Thyroid gland (tissue), 4 donors: ENCODE results near the gene B9D1. TPM values are rescaled to one million over a fixed set of nuclear protein-coding genes. Genes with fewer than 3 reads are reported as not detected.

Experiments used
- DNase-seq, 2 donors: peaks; one replicate each; pipeline ENCODE4 v3.0.0-alpha.2; 2019
- H3K27ac ChIP-seq, 3 donors: fragments of 200-600 bp; sonication (generic); 1 replicate in 2 of 3; 2 replicates in 1 of 3; pipeline ENCODE4 v1.5.1; 2016 to 2019; ENCODE audit warnings: mild to moderate bottlenecking in 1 of 3, moderate library complexity in 1 of 3
- H3K27me3 ChIP-seq: fragments of 200-600 bp; sonication (generic); one replicate; pipeline ENCODE4 v1.5.1; 2019
- H3K36me3 ChIP-seq, 2 donors: fragments of 200-600 bp; sonication (generic); one replicate each; pipeline ENCODE4 v1.5.1; 2016 to 2019
- H3K4me1 ChIP-seq, 2 donors: fragments of 200-600 bp; sonication (generic); one replicate each; pipeline ENCODE4 v1.5.1; 2017 to 2019
- H3K4me3 ChIP-seq, 3 donors: fragments of 200-600 bp; sonication (generic); replicated peaks in 1 of 3; 1 replicate in 2 of 3; 2 replicates in 1 of 3; pipeline ENCODE4 v1.5.1; 2016; ENCODE audit warnings: mild to moderate bottlenecking in 1 of 3
- H3K9me3 ChIP-seq: fragments of 200-600 bp; sonication (generic); one replicate; pipeline ENCODE4 v1.5.1; 2017
- POLR2A ChIP-seq, 2 donors: fragments of 450-650 bp; IDR thresholded peaks; one replicate each; pipeline ENCODE4 v1.6.1; 2017; ENCODE audit warnings: antibody characterized with exemption in 2 of 2, mild to moderate bottlenecking in 2 of 2, moderate library complexity in 1 of 2
- WGBS, 2 donors: methylation state at CpG; one replicate each; pipeline ENCODE4 v1.1.5; 2017; 5-methylcytosine and 5-hydroxymethylcytosine counted together
- intact Hi-C: fragments of 100-400 bp; cut with DNase I; formaldehyde crosslinking; loops from one replicate; pipeline ENCODE4 v1.15.1; 2023
- total RNA-seq, 4 donors: library from RNA; depleted of rRNA; stranded (reverse); fragments of >200 nt; gene quantifications; one replicate each; pipeline ENCODE4 v1.2.3, GENCODE V29; 2016
- TF ChIP-seq, protein P1 (sequence below), 6 experiments: fragments of 200-600 bp in 3 of 6; fragments of 450-650 bp in 3 of 6; sonication (generic) in 3 of 6; IDR thresholded peaks; one replicate each; pipeline ENCODE4 v1.5.1; 2016 to 2019; ENCODE audit warnings: antibody characterized with exemption in 6 of 6, mild to moderate bottlenecking in 2 of 6, inconsistent platforms in 1 of 6, moderate library complexity in 1 of 6

The B9D1 gene
- 100 to 1,000 TPM in 2 of 4 donors, 10 to 100 TPM in 2; 45.0 to 104 (median 90.3) TPM for total RNA-seq

- Histone ChIP-seq H3K4me1 (peaks cover 12 to 13% of the 10 kb centered on the region in 2 donors), H3K9me3 (no peaks in the 10 kb centered on the region), H3K4me3 (peak within 1 kb of the TSS; percentile 43 to 66 (median 63)), H3K36me3 (peaks cover 3 to 4% of the 10 kb centered on the region in 2 donors), H3K27me3 (no peaks in the 10 kb centered on the region), H3K27ac (peak within 1 kb of the TSS; percentile 75 to 93 (median 92))
- TF ChIP-seq, protein P1, sequence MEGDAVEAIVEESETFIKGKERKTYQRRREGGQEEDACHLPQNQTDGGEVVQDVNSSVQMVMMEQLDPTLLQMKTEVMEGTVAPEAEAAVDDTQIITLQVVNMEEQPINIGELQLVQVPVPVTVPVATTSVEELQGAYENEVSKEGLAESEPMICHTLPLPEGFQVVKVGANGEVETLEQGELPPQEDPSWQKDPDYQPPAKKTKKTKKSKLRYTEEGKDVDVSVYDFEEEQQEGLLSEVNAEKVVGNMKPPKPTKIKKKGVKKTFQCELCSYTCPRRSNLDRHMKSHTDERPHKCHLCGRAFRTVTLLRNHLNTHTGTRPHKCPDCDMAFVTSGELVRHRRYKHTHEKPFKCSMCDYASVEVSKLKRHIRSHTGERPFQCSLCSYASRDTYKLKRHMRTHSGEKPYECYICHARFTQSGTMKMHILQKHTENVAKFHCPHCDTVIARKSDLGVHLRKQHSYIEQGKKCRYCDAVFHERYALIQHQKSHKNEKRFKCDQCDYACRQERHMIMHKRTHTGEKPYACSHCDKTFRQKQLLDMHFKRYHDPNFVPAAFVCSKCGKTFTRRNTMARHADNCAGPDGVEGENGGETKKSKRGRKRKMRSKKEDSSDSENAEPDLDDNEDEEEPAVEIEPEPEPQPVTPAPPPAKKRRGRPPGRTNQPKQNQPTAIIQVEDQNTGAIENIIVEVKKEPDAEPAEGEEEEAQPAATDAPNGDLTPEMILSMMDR (IDR thresholded peaks at IDR 0.05), result peak in 5 of 6 experiments; percentile 98 to 100 (median 99)
- TF ChIP-seq POLR2A (IDR thresholded peaks at IDR 0.05), result peak in 1 of 2 donors; percentile 70
- intact Hi-C loops, result loop anchor here (5.0 to 10.0 kb wide), 2 partner anchors 85 to 402 kb away; no protein-coding TSS in a partner anchor
- WGBS, 2 donors, result 0% methylated on average over 3 to 5 of the region's 83 CpGs
- DNase-seq, result peak; percentile 93 to 94
Observed at GRCh38 chr17:19362277-19363113, at the start of gene B9D1. Gene B9D1, minus strand, starts transcription at chr17:19362723. Its CDS starts 154 bp downstream, at chr17:19362569.

- TF ChIP-seq, protein P1 (IDR thresholded peaks at IDR 0.05), result no peak
- no peak for TF ChIP-seq POLR2A (IDR thresholded peaks at IDR 0.05)
- DNase-seq, result no peak
- WGBS, 2 donors, result 72 to 73% methylated on average over 9 of the region's 9 CpGs
- H3K27ac ChIP-seq, result no peak overlapping the region
- intact Hi-C loops, result no loop called here
- H3K27me3 ChIP-seq, result no peaks in the 10 kb centered on the region
- no peak overlapping the region for H3K4me3 ChIP-seq
- no peaks in the 10 kb centered on the region for H3K9me3 ChIP-seq
- no peaks in the 10 kb centered on the region for H3K4me1 ChIP-seq
- H3K36me3 ChIP-seq, result no peaks in the 10 kb centered on the region
Observed at GRCh38 chr17:19411631-19412030, 49.1 kb upstream of the B9D1 start.

DNA sequence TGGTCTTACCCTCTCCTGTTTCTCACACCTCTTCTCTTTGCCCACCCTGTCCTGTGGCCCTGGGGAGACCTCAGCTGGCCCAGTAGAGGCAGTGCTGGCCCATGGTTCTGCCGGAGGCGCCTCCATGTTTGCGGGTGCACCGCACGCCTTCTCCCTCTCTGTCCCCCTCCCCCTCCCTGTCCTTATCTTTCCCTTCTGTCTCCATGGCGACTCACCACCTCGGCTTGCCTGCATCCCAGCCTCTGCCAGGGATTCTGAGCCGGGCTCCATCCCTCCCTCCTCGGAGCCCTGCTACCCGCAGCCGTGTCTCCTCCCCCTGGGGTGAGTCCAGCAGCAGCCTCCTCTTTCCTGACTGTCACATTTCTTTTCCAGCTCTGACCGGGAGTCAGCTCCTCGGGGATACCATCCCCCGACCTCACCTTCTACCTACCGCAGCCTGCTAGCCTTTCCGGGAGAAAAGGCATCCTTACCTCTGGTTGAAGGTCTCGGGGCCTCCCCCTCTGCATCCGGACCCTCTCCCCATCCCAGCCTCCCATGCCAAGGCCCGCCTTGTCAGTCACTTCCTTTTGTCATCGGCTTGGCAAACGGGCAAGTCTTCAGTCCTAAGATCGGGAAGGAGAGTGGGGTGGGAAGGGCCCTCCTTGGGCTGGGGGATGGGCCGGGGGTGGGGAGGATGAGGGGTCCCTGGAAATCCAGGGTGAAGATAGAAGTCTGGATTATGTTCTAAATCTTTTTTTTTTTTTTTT lies 48.5 kb upstream of the B9D1 start, which contains the start of gene RNF112:
Gene RNF112 (plus strand): TSS at position 358 of the 746 bp plus-strand sequence. CDS start 177 bp downstream, at position 535.
- DNase-seq, result no peak
- intact Hi-C loops, result no loop called here
- WGBS, 2 donors, result 21 to 29% methylated on average over 23 of the region's 23 CpGs
- Histone ChIP-seq H3K9me3 (no peaks in the 10 kb centered on the region), H3K4me1 (no peaks in the 10 kb centered on the region), H3K27me3 (no peaks in the 10 kb centered on the region), H3K4me3 (no peak within 1 kb of the TSS), H3K27ac (no peak within 1 kb of the TSS), H3K36me3 (no peaks in the 10 kb centered on the region)
- TF ChIP-seq, protein P1 (IDR thresholded peaks at IDR 0.05), result no peak
- TF ChIP-seq POLR2A (IDR thresholded peaks at IDR 0.05), result no peak

- intact Hi-C loops, result no loop called here
- DNase-seq, result no peak
- 90 to 97% methylated on average over 6 of the region's 6 CpGs for WGBS, 2 donors
- no peaks in the 10 kb centered on the region for H3K4me1 ChIP-seq
- H3K36me3 ChIP-seq, result no peaks in the 10 kb centered on the region
- H3K4me3 ChIP-seq, result no peak overlapping the region
- H3K27me3 ChIP-seq, result no peaks in the 10 kb centered on the region
- no peak for TF ChIP-seq POLR2A (IDR thresholded peaks at IDR 0.05)
- TF ChIP-seq, protein P1 (IDR thresholded peaks at IDR 0.05), result no peak
- no peaks in the 10 kb centered on the region for H3K9me3 ChIP-seq
- no peak overlapping the region for H3K27ac ChIP-seq
Observed at GRCh38 chr17:19410091-19410490, 47.6 kb upstream of the B9D1 start.
